Rectal smooth muscle tissue (tissue), 1 donor: ENCODE measurements around the gene SPATS2L.
A peak's percentile ranks its signal among the peaks of the same experiment; 100 is the strongest.

Source experiments
- H3K27ac ChIP-seq: one replicate; pipeline ENCODE4 v1.7.0; 2013; ENCODE audit warnings: low read depth, low read length, inconsistent platforms
- H3K27me3 ChIP-seq: one replicate; pipeline ENCODE4 v1.7.0; 2013; ENCODE audit warnings: low read length; ENCODE audit not compliant: control insufficient read depth, insufficient read depth
- H3K36me3 ChIP-seq: one replicate; pipeline ENCODE4 v1.7.0; 2013; ENCODE audit warnings: low read length; ENCODE audit not compliant: control insufficient read depth, insufficient read depth
- H3K4me1 ChIP-seq: one replicate; pipeline ENCODE4 v1.7.0; 2013; ENCODE audit warnings: low read length; ENCODE audit not compliant: control insufficient read depth, insufficient read depth
- H3K4me3 ChIP-seq: one replicate; pipeline ENCODE4 v1.7.0; 2013; ENCODE audit warnings: low read length
- H3K9ac ChIP-seq: one replicate; pipeline ENCODE4 v1.7.0; 2013; ENCODE audit warnings: low read length

Gene SPATS2L

DNA sequence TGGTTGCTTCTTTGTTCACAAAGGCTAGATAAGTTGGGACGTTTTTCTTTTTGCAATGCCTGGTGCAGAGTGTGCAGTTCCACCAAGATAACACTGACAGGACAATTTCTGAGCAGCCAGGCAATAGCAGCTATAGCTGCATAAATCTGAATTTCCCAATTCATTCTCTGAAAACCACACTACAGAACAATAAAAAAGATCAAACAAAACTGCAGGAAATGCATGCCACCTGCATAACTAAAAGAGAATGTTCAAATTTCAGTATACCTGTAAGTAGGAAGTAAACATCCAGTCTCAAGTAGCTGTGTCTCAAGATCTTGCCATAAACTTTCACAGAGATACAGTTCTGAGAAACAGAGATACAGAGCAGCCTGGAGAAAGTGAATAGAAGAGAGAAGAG lies 208.7 kb downstream of the SPATS2L start:
- Histone ChIP-seq H3K36me3 (no peaks in the 10 kb centered on the region), H3K27me3 (no peaks in the 10 kb centered on the region), H3K4me3 (no peak overlapping the region), H3K9ac (no peak overlapping the region), H3K27ac (no peak overlapping the region), H3K4me1 (peaks cover 4% of the 10 kb centered on the region)

GRCh38 chr2:200523158-200523557 lies 216.7 kb downstream of the SPATS2L start:
- Histone ChIP-seq H3K4me1 (peaks cover 4% of the 10 kb centered on the region), H3K36me3 (no peaks in the 10 kb centered on the region), H3K9ac (no peak overlapping the region), H3K27ac (no peak overlapping the region), H3K27me3 (no peaks in the 10 kb centered on the region), H3K4me3 (no peak overlapping the region)

GRCh38 chr2:200523604-200524003 lies 217.1 kb downstream of the SPATS2L start:
- no peak overlapping the region for H3K4me3 ChIP-seq
- H3K27ac ChIP-seq = no peak overlapping the region
- H3K4me1 ChIP-seq = peaks cover 4% of the 10 kb centered on the region
- no peaks in the 10 kb centered on the region for H3K36me3 ChIP-seq
- H3K27me3 ChIP-seq = no peaks in the 10 kb centered on the region
- no peak overlapping the region for H3K9ac ChIP-seq

- Histone ChIP-seq H3K9ac (no peak overlapping the region), H3K4me3 (peak overlapping the region; percentile 91), H3K4me1 (peaks cover 4% of the 10 kb centered on the region), H3K27me3 (no peaks in the 10 kb centered on the region), H3K27ac (no peak overlapping the region), H3K36me3 (no peaks in the 10 kb centered on the region)
Observed at GRCh38 chr2:200525066-200525465, 218.6 kb downstream of the SPATS2L start.

GRCh38 chr2:200525551-200525881 lies 219.0 kb downstream of the SPATS2L start:
- H3K4me1 ChIP-seq = peaks cover 4% of the 10 kb centered on the region
- no peaks in the 10 kb centered on the region for H3K36me3 ChIP-seq
- H3K9ac ChIP-seq = no peak overlapping the region
- no peaks in the 10 kb centered on the region for H3K27me3 ChIP-seq
- H3K27ac ChIP-seq = peak overlapping the region; percentile 33
- H3K4me3 ChIP-seq = peak overlapping the region; percentile 91

GRCh38 chr2:200525882-200526651 lies 219.6 kb downstream of the SPATS2L start, which contains the start of gene SGO2:
Gene SGO2 (plus strand): TSS chr2:200526207. CDS start chr2:200532976, 6,769 bp downstream.
- Histone ChIP-seq H3K36me3 (no peaks in the 10 kb centered on the region), H3K27me3 (no peaks in the 10 kb centered on the region), H3K4me1 (peaks cover 4% of the 10 kb centered on the region), H3K27ac (peak within 1 kb of the TSS; percentile 33), H3K4me3 (peak within 1 kb of the TSS; percentile 91), H3K9ac (no peak within 1 kb of the TSS)

DNA sequence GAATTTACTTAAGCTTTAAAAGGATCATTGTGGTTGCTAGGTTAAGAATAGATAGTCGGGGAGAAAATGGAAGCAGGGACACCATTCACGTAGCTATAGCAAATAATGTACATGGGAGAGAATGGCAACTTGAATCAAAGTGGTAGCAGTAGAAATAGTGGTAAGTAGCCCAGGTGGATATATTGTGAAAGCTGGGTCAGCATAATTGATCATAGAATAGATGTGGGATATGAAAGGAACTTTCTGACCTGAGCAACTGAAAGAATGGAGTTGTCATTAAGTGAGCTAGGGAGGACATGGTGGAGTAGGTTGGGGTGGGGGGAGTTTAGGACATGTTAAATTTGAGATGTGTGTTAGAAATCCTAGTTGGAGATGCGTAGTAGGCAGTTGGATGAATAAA lies 221.7 kb downstream of the SPATS2L start:
- Histone ChIP-seq H3K36me3 (no peaks in the 10 kb centered on the region), H3K4me1 (peaks cover 4% of the 10 kb centered on the region), H3K27me3 (no peaks in the 10 kb centered on the region), H3K4me3 (no peak overlapping the region), H3K9ac (no peak overlapping the region), H3K27ac (no peak overlapping the region)
